Measurements from ENCODE around the gene FRAT2.

GRCh38 chr10:97360705-97361536 lies 26.4 kb upstream of the FRAT2 start:
- TF ChIP-seq ZNF274 (IDR thresholded peaks at IDR 0.05; ENCODE audit: low read depth, low read length) (no peak), YY1 (IDR thresholded peaks at IDR 0.05; ENCODE audit: insufficient read depth, insufficient read length) (no peak)
